ENCODE data around the gene EFNA4. TPM values are rescaled to one million over a fixed set of nuclear protein-coding genes. Genes with fewer than 3 reads are reported as not detected.

The EFNA4 gene
- polyA plus RNA-seq, 1 of the 3 experiments (the other 2 are of a cell fraction), result 17.7 TPM

DNA sequence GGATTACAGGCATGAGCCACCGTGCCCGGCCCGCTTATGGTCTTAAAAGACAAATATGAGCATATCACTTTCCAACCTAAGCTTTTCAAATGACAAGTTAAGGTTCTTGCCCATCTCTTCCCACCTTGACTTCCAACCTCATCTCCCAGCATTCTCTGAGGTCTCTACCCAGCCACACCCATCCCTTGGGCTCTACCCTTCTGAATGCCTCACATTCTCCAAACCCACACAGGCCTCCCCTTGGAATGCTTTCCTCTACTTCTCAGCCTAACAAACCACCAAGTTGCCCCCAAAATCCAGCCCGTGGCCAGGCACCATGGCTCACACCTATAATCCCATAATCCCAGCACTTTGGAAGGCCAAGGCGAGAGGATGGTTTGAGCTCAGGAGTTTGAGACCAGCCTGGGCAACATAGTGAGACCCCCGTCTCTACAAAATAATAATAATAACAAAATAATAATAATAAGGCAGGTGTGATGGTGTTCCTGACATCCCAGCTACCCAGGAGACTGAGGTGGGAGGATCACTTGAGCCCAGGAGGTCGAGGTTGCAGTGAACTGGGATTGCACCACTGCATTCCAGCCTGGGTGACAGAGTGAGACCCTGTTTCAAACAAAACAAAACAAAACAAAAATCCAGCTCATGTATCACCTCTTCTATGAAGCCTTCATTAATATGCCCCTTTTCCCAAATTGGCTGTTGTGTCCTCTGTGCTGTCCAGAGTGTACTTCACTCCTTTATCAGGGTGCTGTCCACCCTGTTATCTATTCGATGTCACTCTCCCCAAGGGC lies 41.2 kb upstream of the EFNA4 start:
- Histone ChIP-seq H3F3A (replicated peaks; ENCODE audit: insufficient read depth) (peaks cover 6% of the 10 kb centered on the region), H3K4me2 (no peak overlapping the region), H3K27ac (ENCODE audit: low read depth in 2 of 2, low read length in 1 of 2) (no peak overlapping the region), H3K4me1 (ENCODE audit: control insufficient read depth in 1 of 2, insufficient read depth in 2 of 2, low read depth in 1 of 2, low read length in 1 of 2) (peaks cover 0 to 5% of the 10 kb centered on the region in 2 experiments; a peak in 1 of 4 replicates), H3K9ac (no peak overlapping the region), H2AFZ (ENCODE audit: low read depth) (no peak overlapping the region), H3K4me3 (ENCODE audit: low read depth in 2 of 2, low read length in 1 of 2) (no peak overlapping the region), H3K79me2 (ENCODE audit: insufficient read depth) (no peaks in the 10 kb centered on the region), H3K9me2 (no peaks in the 10 kb centered on the region), H3K36me3 (replicated peaks in 1 of 2; ENCODE audit: control insufficient read depth in 1 of 2, insufficient read depth in 2 of 2, low read length in 1 of 2) (no peaks in the 10 kb centered on the region), H3K27me3 (ENCODE audit: insufficient read depth) (no peaks in the 10 kb centered on the region), H3K9me3 (no peaks in the 10 kb centered on the region), H4K20me1 (ENCODE audit: insufficient read depth) (no peaks in the 10 kb centered on the region)
- ChIA-PET CTCF (interaction anchor here (1.0 to 4.9 kb wide), 14 partner anchors 10 to 145 kb away, joined by 3 to 28 read pairs (median 6); partner anchors contain the start of genes ADAM15, DCST1, DCST2 and LENEP), POLR2A (interaction anchor here (1.3 kb wide), 1 partner anchor 11 kb away, joined by 4 read pairs; no protein-coding TSS in a partner anchor)
- no peak for DNase-seq
- TF ChIP-seq RCOR1 (IDR thresholded peaks at IDR 0.05; ENCODE audit: low read length) (no peak), NFIC (IDR thresholded peaks at IDR 0.05; ENCODE audit: borderline replicate concordance) (no peak), YY1 (IDR thresholded peaks at IDR 0.05; ENCODE audit: low read depth) (no peak), GABPA (IDR thresholded peaks at IDR 0.05; ENCODE audit: low read depth) (no peak), TAF1 (IDR thresholded peaks at IDR 0.05; ENCODE audit: borderline replicate concordance, low read depth, low read length) (no peak), SIN3A (IDR thresholded peaks at IDR 0.05; ENCODE audit: borderline replicate concordance, low read depth, low read length) (no peak), FOXM1 (IDR thresholded peaks at IDR 0.05; ENCODE audit: low read depth) (no peak), TCF12 (IDR thresholded peaks at IDR 0.05) (no peak), GATA2 (CRISPR knock-in tag; IDR thresholded peaks at IDR 0.05) (no peak), ELF1 (IDR thresholded peaks at IDR 0.05) (no peak), EP300 (IDR thresholded peaks at IDR 0.05; ENCODE audit: borderline replicate concordance in 1 of 2, low read depth in 1 of 2, low read length in 1 of 2) (no peak)
- TF ChIP-seq, protein P1, sequence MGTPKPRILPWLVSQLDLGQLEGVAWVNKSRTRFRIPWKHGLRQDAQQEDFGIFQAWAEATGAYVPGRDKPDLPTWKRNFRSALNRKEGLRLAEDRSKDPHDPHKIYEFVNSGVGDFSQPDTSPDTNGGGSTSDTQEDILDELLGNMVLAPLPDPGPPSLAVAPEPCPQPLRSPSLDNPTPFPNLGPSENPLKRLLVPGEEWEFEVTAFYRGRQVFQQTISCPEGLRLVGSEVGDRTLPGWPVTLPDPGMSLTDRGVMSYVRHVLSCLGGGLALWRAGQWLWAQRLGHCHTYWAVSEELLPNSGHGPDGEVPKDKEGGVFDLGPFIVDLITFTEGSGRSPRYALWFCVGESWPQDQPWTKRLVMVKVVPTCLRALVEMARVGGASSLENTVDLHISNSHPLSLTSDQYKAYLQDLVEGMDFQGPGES (IDR thresholded peaks at IDR 0.05; ENCODE audit: low read depth, low read length), result no peak
- TF ChIP-seq, protein P2, sequence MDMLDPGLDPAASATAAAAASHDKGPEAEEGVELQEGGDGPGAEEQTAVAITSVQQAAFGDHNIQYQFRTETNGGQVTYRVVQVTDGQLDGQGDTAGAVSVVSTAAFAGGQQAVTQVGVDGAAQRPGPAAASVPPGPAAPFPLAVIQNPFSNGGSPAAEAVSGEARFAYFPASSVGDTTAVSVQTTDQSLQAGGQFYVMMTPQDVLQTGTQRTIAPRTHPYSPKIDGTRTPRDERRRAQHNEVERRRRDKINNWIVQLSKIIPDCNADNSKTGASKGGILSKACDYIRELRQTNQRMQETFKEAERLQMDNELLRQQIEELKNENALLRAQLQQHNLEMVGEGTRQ (IDR thresholded peaks at IDR 0.05; ENCODE audit: borderline replicate concordance, low read depth, low read length), result no peak
- WGBS (ENCODE audit: low lambda C conversion rate), result 69% methylated on average over 8 of the region's 8 CpGs

DNA sequence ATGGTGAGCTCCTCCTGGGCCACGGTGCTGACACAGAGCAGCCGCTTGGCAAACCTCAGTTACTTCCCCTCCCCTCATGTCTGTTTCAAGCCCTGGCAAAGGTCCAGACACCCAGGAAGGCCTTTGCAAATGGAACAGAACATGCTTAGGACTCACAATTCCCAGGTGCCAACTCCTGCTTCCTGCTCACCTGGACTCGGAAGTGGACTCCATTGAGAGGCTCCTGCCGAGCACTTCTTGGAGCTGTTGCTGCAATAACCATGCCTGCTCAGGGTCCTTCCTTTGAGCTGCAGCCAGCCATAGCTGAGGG lies 40.7 kb upstream of the EFNA4 start:
- no peaks in the 10 kb centered on the region for H3K79me2 ChIP-seq (ENCODE audit: insufficient read depth)
- no peaks in the 10 kb centered on the region for H4K20me1 ChIP-seq (ENCODE audit: insufficient read depth)
- no peaks in the 10 kb centered on the region for H3K27me3 ChIP-seq (ENCODE audit: insufficient read depth)
- ChIA-PET CTCF (interaction anchor here (1.0 to 4.9 kb wide), 11 partner anchors 10 to 145 kb away, joined by 3 to 28 read pairs (median 5); partner anchors contain the start of genes ADAM15, DCST1 and DCST2), POLR2A (interaction anchor here (1.3 kb wide), 1 partner anchor 12 kb away, joined by 4 read pairs; no protein-coding TSS in a partner anchor)
- no peak overlapping the region for H2AFZ ChIP-seq (ENCODE audit: low read depth)
- H3K4me2 ChIP-seq, result no peak overlapping the region
- H3K4me3 ChIP-seq (ENCODE audit: low read depth in 2 of 2, low read length in 1 of 2), result no peak overlapping the region
- peaks cover 0 to 4% of the 10 kb centered on the region in 2 experiments; a peak in 1 of 4 replicates for H3K4me1 ChIP-seq (ENCODE audit: control insufficient read depth in 1 of 2, insufficient read depth in 2 of 2, low read depth in 1 of 2, low read length in 1 of 2)
- 67% methylated on average over 4 of the region's 4 CpGs for WGBS (ENCODE audit: low lambda C conversion rate)
- no peak overlapping the region for H3K9ac ChIP-seq
- H3K9me2 ChIP-seq, result no peaks in the 10 kb centered on the region
- H3K9me3 ChIP-seq, result no peaks in the 10 kb centered on the region
- no peak overlapping the region for H3K27ac ChIP-seq (ENCODE audit: low read depth in 2 of 2, low read length in 1 of 2)
- peaks cover under 1% of the 10 kb centered on the region for H3F3A ChIP-seq (replicated peaks; ENCODE audit: insufficient read depth)
- no peaks in the 10 kb centered on the region for H3K36me3 ChIP-seq (replicated peaks in 1 of 2; ENCODE audit: control insufficient read depth in 1 of 2, insufficient read depth in 2 of 2, low read length in 1 of 2)
- peak; percentile 57 for DNase-seq
- TF ChIP-seq MEF2A (IDR thresholded peaks at IDR 0.05; ENCODE audit: borderline replicate concordance, low read depth), result no peak
- TF ChIP-seq, protein P1 (IDR thresholded peaks at IDR 0.05; ENCODE audit: low read depth, low read length), result no peak
- TF ChIP-seq, protein P3, sequence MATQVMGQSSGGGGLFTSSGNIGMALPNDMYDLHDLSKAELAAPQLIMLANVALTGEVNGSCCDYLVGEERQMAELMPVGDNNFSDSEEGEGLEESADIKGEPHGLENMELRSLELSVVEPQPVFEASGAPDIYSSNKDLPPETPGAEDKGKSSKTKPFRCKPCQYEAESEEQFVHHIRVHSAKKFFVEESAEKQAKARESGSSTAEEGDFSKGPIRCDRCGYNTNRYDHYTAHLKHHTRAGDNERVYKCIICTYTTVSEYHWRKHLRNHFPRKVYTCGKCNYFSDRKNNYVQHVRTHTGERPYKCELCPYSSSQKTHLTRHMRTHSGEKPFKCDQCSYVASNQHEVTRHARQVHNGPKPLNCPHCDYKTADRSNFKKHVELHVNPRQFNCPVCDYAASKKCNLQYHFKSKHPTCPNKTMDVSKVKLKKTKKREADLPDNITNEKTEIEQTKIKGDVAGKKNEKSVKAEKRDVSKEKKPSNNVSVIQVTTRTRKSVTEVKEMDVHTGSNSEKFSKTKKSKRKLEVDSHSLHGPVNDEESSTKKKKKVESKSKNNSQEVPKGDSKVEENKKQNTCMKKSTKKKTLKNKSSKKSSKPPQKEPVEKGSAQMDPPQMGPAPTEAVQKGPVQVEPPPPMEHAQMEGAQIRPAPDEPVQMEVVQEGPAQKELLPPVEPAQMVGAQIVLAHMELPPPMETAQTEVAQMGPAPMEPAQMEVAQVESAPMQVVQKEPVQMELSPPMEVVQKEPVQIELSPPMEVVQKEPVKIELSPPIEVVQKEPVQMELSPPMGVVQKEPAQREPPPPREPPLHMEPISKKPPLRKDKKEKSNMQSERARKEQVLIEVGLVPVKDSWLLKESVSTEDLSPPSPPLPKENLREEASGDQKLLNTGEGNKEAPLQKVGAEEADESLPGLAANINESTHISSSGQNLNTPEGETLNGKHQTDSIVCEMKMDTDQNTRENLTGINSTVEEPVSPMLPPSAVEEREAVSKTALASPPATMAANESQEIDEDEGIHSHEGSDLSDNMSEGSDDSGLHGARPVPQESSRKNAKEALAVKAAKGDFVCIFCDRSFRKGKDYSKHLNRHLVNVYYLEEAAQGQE (IDR thresholded peaks at IDR 0.05; ENCODE audit: low read depth, low read length), result no peak
- TF ChIP-seq RFX5 (IDR thresholded peaks at IDR 0.05; ENCODE audit: low read length), result no peak
- no peak for TF ChIP-seq MXI1 (IDR thresholded peaks at IDR 0.05; ENCODE audit: low read depth, low read length)
- TF ChIP-seq SMC3 (IDR thresholded peaks at IDR 0.05; ENCODE audit: low read depth, low read length), result no peak
- no peak for TF ChIP-seq NFIC (IDR thresholded peaks at IDR 0.05; ENCODE audit: borderline replicate concordance)
